Measurements from ENCODE around the gene CST3.
"Not testable (repeated sequence)": the region's sequence is repeated elsewhere in the genome, so short reads cannot be mapped to it uniquely, and the experiment has no call there.

DNA sequence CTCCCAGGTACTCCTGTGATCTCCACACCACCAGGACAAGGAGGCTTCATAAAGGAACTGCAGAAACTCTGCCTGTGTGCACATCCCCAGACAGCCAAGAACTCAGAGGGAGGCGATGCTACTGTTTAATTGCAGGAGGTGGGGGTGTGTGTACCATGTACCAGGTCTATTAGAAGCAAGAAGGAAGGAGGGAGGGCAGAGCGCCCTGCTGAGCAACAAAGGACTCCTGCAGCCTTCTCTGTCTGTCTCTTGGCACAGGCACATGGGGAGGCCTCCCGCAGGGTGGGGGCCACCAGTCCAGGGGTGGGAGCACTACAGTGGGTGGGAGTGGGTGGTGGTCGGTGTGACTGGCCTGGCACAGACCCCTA lies 47.8 kb upstream of the CST3 start:
- TF ChIP-seq EZH2 (IDR thresholded peaks at IDR 0.05; ENCODE audit: borderline replicate concordance, insufficient read depth, low read depth, low read length, poor library complexity, severe bottlenecking); CTCF (IDR thresholded peaks at IDR 0.05): not testable (repeated sequence)

Measured in B cell (primary cell).